Type B pancreatic cell (in vitro differentiated cells): Measurements from ENCODE around the gene RXFP3. TPM values are rescaled to one million over a fixed set of nuclear protein-coding genes. Genes with fewer than 3 reads are reported as not detected.

Experiments used
- DNase-seq: peaks from one replicate; pipeline ENCODE4 v3.0.0; 2021; ENCODE audit warnings: mixed read lengths; ENCODE audit not compliant: unreplicated experiment; ENCODE audit errors: extremely low spot score
- H3K27ac Mint-ChIP-seq: 2 replicates; pipeline ENCODE4 v1.8.0; 2021; ENCODE audit warnings: mild to moderate bottlenecking, mixed read lengths
- H3K27me3 Mint-ChIP-seq: 2 replicates; pipeline ENCODE4 v1.8.0; 2021; ENCODE audit warnings: mixed read lengths
- H3K36me3 Mint-ChIP-seq: 2 replicates; pipeline ENCODE4 v1.8.0; 2021; ENCODE audit warnings: mixed read lengths
- H3K4me1 Mint-ChIP-seq: one replicate; pipeline ENCODE4 v1.8.0; 2021; ENCODE audit warnings: mixed read lengths; ENCODE audit not compliant: unreplicated experiment
- H3K4me3 Mint-ChIP-seq: 2 replicates; pipeline ENCODE4 v1.8.0; 2021; ENCODE audit warnings: mild to moderate bottlenecking, mixed read lengths
- H3K9me3 Mint-ChIP-seq: 2 replicates; pipeline ENCODE4 v1.8.0; 2021; ENCODE audit warnings: mixed read lengths
- CTCF ChIP-seq: fragments of 200-600 bp; sonication (generic); conservative IDR thresholded peaks from 2 replicates; pipeline ENCODE4 v1.5.0; 2021; ENCODE audit warnings: antibody characterized with exemption, mild to moderate bottlenecking
- total RNA-seq: library from RNA; stranded (reverse); gene quantifications from 2 replicates; pipeline ENCODE4 v1.2.1, GENCODE V29; 2021; ENCODE audit warnings: low replicate concordance

Gene RXFP3
- total RNA-seq, 1 donor from 2014 or later: 0.31 TPM

- H3K4me3 Mint-ChIP-seq: no peak overlapping the region
- H3K27me3 Mint-ChIP-seq: no peaks in the 10 kb centered on the region
- no peak overlapping the region for H3K27ac Mint-ChIP-seq
- no peak for DNase-seq
- no peaks in the 10 kb centered on the region for H3K9me3 Mint-ChIP-seq
- no peak for TF ChIP-seq CTCF
- H3K36me3 Mint-ChIP-seq: no peaks in the 10 kb centered on the region
- peaks cover 6% of the 10 kb centered on the region for H3K4me1 Mint-ChIP-seq
These were observed 40.1 kb downstream of the RXFP3 start for GRCh38 chr5:33976307-33976706.

GRCh38 chr5:33978306-33978705 is 42.1 kb downstream of the RXFP3 start:
- Mint-ChIP-seq H3K4me3 (no peak overlapping the region), H3K4me1 (peaks cover 6% of the 10 kb centered on the region), H3K27me3 (no peaks in the 10 kb centered on the region), H3K36me3 (no peaks in the 10 kb centered on the region), H3K27ac (no peak overlapping the region), H3K9me3 (no peaks in the 10 kb centered on the region)
- TF ChIP-seq CTCF: no peak
- no peak for DNase-seq

- Mint-ChIP-seq H3K4me1 (peaks cover 3% of the 10 kb centered on the region), H3K9me3 (no peaks in the 10 kb centered on the region), H3K27ac (no peak overlapping the region), H3K4me3 (no peak overlapping the region), H3K27me3 (no peaks in the 10 kb centered on the region), H3K36me3 (no peaks in the 10 kb centered on the region)
- TF ChIP-seq CTCF: no peak
- DNase-seq: no peak
These were observed 43.8 kb downstream of the RXFP3 start for GRCh38 chr5:33980030-33980429.

- Mint-ChIP-seq H3K27me3 (no peaks in the 10 kb centered on the region), H3K36me3 (no peaks in the 10 kb centered on the region), H3K9me3 (no peaks in the 10 kb centered on the region), H3K27ac (no peak overlapping the region), H3K4me3 (no peak overlapping the region), H3K4me1 (no peaks in the 10 kb centered on the region)
- TF ChIP-seq CTCF: no peak
- no peak for DNase-seq
These were observed 45.4 kb downstream of the RXFP3 start for GRCh38 chr5:33981408-33982162.

- peaks cover 16% of the 10 kb centered on the region for H3K36me3 Mint-ChIP-seq
- no peaks in the 10 kb centered on the region for H3K4me1 Mint-ChIP-seq
- TF ChIP-seq CTCF: no peak
- no peak overlapping the region for H3K27ac Mint-ChIP-seq
- H3K9me3 Mint-ChIP-seq: no peaks in the 10 kb centered on the region
- H3K27me3 Mint-ChIP-seq: no peaks in the 10 kb centered on the region
- DNase-seq: no peak
- H3K4me3 Mint-ChIP-seq: no peak overlapping the region
These were observed 48.0 kb downstream of the RXFP3 start for GRCh38 chr5:33984178-33984577.
